Thyroid gland (tissue), 4 donors: ENCODE data around the gene SUSD5.

ENCODE experiments used
- CTCF ChIP-seq, 6 experiments: fragments of 200-600 bp in 3 of 6; fragments of 450-650 bp in 3 of 6; sonication (generic) in 3 of 6; IDR thresholded peaks; one replicate each; pipeline ENCODE4 v1.5.1; 2016 to 2019; ENCODE audit warnings: antibody characterized with exemption in 6 of 6, mild to moderate bottlenecking in 2 of 6, inconsistent platforms in 1 of 6, moderate library complexity in 1 of 6
- POLR2A ChIP-seq, 2 donors: fragments of 450-650 bp; IDR thresholded peaks; one replicate each; pipeline ENCODE4 v1.6.1; 2017; ENCODE audit warnings: antibody characterized with exemption in 2 of 2, mild to moderate bottlenecking in 2 of 2, moderate library complexity in 1 of 2

- TF ChIP-seq POLR2A (IDR thresholded peaks at IDR 0.05) (no peak), CTCF (IDR thresholded peaks at IDR 0.05) (no peak)
These were observed 28.2 kb upstream of the SUSD5 start for GRCh38 chr3:33246786-33247185.
